DND-41 (cell line): ENCODE data around the gene ZKSCAN3.
"Not testable (repeated sequence)": the region's sequence is repeated elsewhere in the genome, so short reads cannot be mapped to it uniquely, and the experiment has no call there.

ENCODE experiments used
- ATAC-seq: fragments of 200-7000 bp; cut with Tn5 transposase; 3 replicates; pipeline ENCODE4 v1.9.1; 2021; ENCODE audit warnings: low read depth; ENCODE audit not compliant: insufficient read depth
- DNase-seq: peaks from one replicate; pipeline ENCODE4 v3.0.0-alpha.2; 2020
- H2AFZ ChIP-seq: 2 replicates; pipeline ENCODE4 v1.6.0; 2012; ENCODE audit warnings: low read depth, low read length
- H3K27ac ChIP-seq: 2 replicates; pipeline ENCODE4 v1.5.1; 2012; ENCODE audit warnings: low read length, inconsistent platforms
- H3K27me3 ChIP-seq: fragments of 200-600 bp; sonication (generic); 2 replicates; pipeline ENCODE4 v1.6.0; 2012; ENCODE audit warnings: low read length, mild to moderate bottlenecking, inconsistent platforms; ENCODE audit not compliant: insufficient read depth, poor library complexity
- H3K36me3 ChIP-seq: 2 replicates; pipeline ENCODE4 v1.5.1; 2012; ENCODE audit warnings: low read length, inconsistent platforms; ENCODE audit not compliant: insufficient read depth
- H3K4me1 ChIP-seq: 2 replicates; pipeline ENCODE4 v1.5.1; 2012; ENCODE audit warnings: mild to moderate bottlenecking, low read length; ENCODE audit not compliant: insufficient read depth
- H3K4me2 ChIP-seq: 2 replicates; pipeline ENCODE4 v1.6.0; 2012; ENCODE audit warnings: mild to moderate bottlenecking, moderate library complexity, low read length, inconsistent platforms; ENCODE audit not compliant: insufficient read depth
- H3K4me3 ChIP-seq, 2 experiments: fragments of 200-600 bp in 1 of 2; shearing (Covaris generic) in 1 of 2; 2 replicates each; pipeline ENCODE4 v1.5.1; 2012 to 2016; ENCODE audit warnings: inconsistent platforms in 2 of 2, low read length in 2 of 2, mild to moderate bottlenecking in 2 of 2, low read depth in 1 of 2, moderate library complexity in 1 of 2
- H3K79me2 ChIP-seq: 2 replicates; pipeline ENCODE4 v1.6.0; 2012; ENCODE audit warnings: low read length, inconsistent platforms; ENCODE audit not compliant: insufficient read depth
- H3K9ac ChIP-seq: 2 replicates; pipeline ENCODE4 v1.6.0; 2012; ENCODE audit warnings: low read depth, mild to moderate bottlenecking, inconsistent platforms, low read length, moderate library complexity
- H3K9me3 ChIP-seq: 2 replicates; pipeline ENCODE4 v1.5.1; 2012; ENCODE audit warnings: low read length, moderate library complexity, mild to moderate bottlenecking, inconsistent platforms; ENCODE audit not compliant: insufficient read depth, severe bottlenecking
- H4K20me1 ChIP-seq: 2 replicates; pipeline ENCODE4 v1.6.0; 2012; ENCODE audit warnings: low read length; ENCODE audit not compliant: insufficient read depth
- EZH2 ChIP-seq: IDR thresholded peaks from 3 replicates; pipeline ENCODE4 v1.6.1; 2012; ENCODE audit warnings: borderline replicate concordance, low read depth, mild to moderate bottlenecking, moderate library complexity, low read length, inconsistent platforms; ENCODE audit not compliant: severe bottlenecking
- TF ChIP-seq, protein P1 (sequence below): IDR thresholded peaks from 2 replicates; pipeline ENCODE4 v1.5.1; 2012; ENCODE audit warnings: borderline replicate concordance, low read length, moderate library complexity, mild to moderate bottlenecking; ENCODE audit not compliant: poor library complexity, severe bottlenecking; ENCODE audit errors: extremely low read depth

ZKSCAN3 gene

GRCh38 chr6:28312939-28313338 is 36.8 kb upstream of the ZKSCAN3 start:
- no peak overlapping the region for H3K9ac ChIP-seq
- no peaks in the 10 kb centered on the region for H3K36me3 ChIP-seq
- no peak overlapping the region for H2AFZ ChIP-seq
- no peak overlapping the region for H3K4me3 ChIP-seq
- no peaks in the 10 kb centered on the region for H3K79me2 ChIP-seq
- no peaks in the 10 kb centered on the region for H3K4me1 ChIP-seq
- no peaks in the 10 kb centered on the region for H3K9me3 ChIP-seq
- H3K4me2 ChIP-seq = no peak overlapping the region
- TF ChIP-seq, protein P1, sequence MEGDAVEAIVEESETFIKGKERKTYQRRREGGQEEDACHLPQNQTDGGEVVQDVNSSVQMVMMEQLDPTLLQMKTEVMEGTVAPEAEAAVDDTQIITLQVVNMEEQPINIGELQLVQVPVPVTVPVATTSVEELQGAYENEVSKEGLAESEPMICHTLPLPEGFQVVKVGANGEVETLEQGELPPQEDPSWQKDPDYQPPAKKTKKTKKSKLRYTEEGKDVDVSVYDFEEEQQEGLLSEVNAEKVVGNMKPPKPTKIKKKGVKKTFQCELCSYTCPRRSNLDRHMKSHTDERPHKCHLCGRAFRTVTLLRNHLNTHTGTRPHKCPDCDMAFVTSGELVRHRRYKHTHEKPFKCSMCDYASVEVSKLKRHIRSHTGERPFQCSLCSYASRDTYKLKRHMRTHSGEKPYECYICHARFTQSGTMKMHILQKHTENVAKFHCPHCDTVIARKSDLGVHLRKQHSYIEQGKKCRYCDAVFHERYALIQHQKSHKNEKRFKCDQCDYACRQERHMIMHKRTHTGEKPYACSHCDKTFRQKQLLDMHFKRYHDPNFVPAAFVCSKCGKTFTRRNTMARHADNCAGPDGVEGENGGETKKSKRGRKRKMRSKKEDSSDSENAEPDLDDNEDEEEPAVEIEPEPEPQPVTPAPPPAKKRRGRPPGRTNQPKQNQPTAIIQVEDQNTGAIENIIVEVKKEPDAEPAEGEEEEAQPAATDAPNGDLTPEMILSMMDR = no peak
- TF ChIP-seq EZH2 = no peak
- DNase-seq (no peak), ATAC-seq (no peak)
- H3K27me3 ChIP-seq = no peaks in the 10 kb centered on the region
- no peak overlapping the region for H3K27ac ChIP-seq
- H4K20me1 ChIP-seq = no peaks in the 10 kb centered on the region

DNA sequence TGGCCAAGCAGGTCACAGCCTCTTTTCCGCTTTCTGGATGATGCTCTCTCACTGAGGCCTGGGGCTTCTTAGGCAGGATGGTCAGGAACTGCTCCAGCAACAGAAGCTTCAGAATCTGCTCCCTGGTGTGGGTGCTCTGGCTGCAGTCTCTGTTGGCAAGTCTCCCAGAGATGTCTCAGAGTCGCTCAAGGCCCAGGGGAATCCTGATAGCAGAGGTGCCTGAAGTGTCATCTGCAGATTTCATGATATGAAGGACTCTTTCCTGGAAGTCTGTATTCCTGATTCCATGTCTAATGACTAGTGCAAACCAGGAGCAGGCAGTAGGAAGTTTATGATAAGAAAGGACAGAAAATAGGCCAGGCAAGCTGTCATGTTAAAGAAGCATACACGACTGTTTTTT is 34.1 kb upstream of the ZKSCAN3 start:
- Histone ChIP-seq H3K79me2 (no peaks in the 10 kb centered on the region), H3K4me3 (no peak overlapping the region), H3K36me3 (no peaks in the 10 kb centered on the region), H3K27ac (no peak overlapping the region), H3K9ac (no peak overlapping the region), H3K27me3 (no peaks in the 10 kb centered on the region), H3K4me2 (no peak overlapping the region), H3K9me3 (no peaks in the 10 kb centered on the region), H4K20me1 (no peaks in the 10 kb centered on the region), H3K4me1 (no peaks in the 10 kb centered on the region), H2AFZ (no peak overlapping the region)
- no peak for ATAC-seq
- TF ChIP-seq, protein P1 = no peak
- TF ChIP-seq EZH2 = no peak
- DNase-seq = no peak

DNA sequence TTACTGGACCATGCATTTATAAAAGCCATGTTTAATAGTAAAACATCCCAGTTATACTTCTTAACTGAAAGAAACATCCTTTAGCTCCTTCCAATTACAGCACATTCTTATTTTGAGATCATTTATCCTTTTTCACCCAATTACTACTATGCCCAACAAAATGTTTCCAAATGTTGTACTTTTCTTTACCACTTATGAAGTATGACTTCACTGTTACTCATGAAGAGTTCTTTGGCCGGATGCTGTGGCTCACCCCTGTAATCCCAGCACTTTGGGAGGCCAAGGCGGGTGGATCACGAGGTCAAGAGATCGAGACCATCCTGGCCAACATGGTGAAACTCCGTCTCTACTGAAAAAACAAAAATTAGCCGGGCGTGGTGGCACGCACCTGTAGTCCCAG is 31.9 kb upstream of the ZKSCAN3 start:
- not testable (repeated sequence) for H3K4me3 ChIP-seq, ATAC-seq, H3K9me3 ChIP-seq

DNA sequence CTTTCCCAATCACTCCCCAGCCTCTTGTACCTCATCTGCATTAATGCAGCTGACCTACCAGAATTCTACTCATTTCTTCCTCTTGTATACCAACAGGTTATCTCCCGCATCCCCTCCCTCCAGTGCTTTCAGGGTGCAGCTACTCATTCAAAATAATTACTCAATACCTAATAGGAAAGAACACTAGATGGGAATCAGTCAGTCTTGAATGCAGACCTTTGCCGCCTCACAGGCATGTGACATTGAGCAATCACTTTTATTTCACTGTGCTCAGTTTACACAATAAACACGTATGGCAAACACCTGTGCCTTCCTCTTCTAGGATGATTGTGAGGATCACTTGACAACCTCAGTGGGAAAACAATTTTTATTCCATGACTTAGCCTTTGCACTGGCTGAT is 27.1 kb upstream of the ZKSCAN3 start:
- Histone ChIP-seq H3K4me3 (no peak overlapping the region), H3K79me2 (no peaks in the 10 kb centered on the region), H3K27me3 (no peaks in the 10 kb centered on the region), H3K9me3 (peaks cover 16% of the 10 kb centered on the region), H3K9ac (no peak overlapping the region), H3K36me3 (peaks cover 13% of the 10 kb centered on the region; the same call in 1 of the 2 replicates), H3K27ac (no peak overlapping the region), H4K20me1 (no peaks in the 10 kb centered on the region), H3K4me2 (no peak overlapping the region), H2AFZ (no peak overlapping the region), H3K4me1 (no peaks in the 10 kb centered on the region)
- no peak for ATAC-seq
- no peak for DNase-seq
- TF ChIP-seq, protein P1 = no peak
- no peak for TF ChIP-seq EZH2

More for the DNA sequence above, 31.9 kb upstream of the ZKSCAN3 start:
- H3K4me1 ChIP-seq, H3K9ac ChIP-seq, H3K27me3 ChIP-seq, H4K20me1 ChIP-seq, H3K79me2 ChIP-seq, H3K27ac ChIP-seq, H2AFZ ChIP-seq, H3K36me3 ChIP-seq, DNase-seq, H3K4me2 ChIP-seq: not testable (repeated sequence)
